HG02678 (cell line): Measurements from ENCODE around the gene SLC46A2.

Experiments
- ATAC-seq: cut with Tn5 transposase; IDR thresholded peaks from one replicate; pipeline ENCODE4 v1.9.1; 2021; ENCODE audit warnings: mild to moderate bottlenecking, moderate library complexity; ENCODE audit not compliant: unreplicated experiment

Gene SLC46A2

GRCh38 chr9:112861155-112861554, 29.5 kb downstream of the SLC46A2 start:
- ATAC-seq, result no peak

- no peak for ATAC-seq
These were observed 30.2 kb downstream of the SLC46A2 start for GRCh38 chr9:112860451-112860850.

GRCh38 chr9:112858625-112859147, 32.0 kb downstream of the SLC46A2 start:
- ATAC-seq, result peak; percentile 69

DNA sequence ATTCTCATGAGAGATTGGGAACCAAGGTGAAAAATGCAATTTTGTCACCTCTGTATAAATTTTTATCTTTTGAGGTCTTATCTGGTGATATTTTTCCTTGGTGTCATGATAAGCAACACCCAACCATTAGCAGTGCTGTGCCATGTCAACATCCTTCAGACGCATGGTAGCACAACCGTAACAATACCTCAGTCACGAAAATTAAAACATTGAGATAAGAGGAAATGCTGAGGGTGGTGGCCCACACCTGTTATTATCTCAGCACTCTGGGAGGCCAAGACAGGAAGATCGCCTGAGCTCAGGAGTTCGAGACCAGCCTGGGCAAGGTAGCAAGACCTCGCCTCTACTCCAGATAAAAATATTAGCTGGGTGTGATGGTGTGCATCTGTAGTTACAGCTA, 32.7 kb downstream of the SLC46A2 start:
- no peak for ATAC-seq

DNA sequence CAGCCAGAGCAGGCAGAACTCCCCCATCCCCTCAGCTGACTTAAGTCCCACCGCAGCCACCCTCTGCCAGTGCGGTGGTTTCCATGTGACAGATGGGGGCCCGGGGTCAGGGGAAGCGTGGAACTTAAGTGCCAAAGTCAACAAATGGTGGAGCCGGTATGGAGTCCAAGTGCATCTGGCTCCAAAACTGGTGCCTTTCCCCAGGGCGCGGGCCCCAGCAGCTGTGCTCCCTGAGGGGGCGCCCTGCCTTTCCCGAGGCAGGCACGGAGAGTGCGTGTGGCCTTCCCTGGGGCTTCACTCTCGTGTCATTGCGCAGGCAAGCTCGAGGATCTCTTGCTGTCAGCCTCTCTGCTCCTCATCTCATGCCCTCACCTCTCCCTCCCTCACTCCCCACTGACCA, 33.8 kb downstream of the SLC46A2 start:
- no peak for ATAC-seq

GRCh38 chr9:112856200-112856599, 34.5 kb downstream of the SLC46A2 start:
- ATAC-seq, result no peak

- ATAC-seq, result no peak
These were observed 36.0 kb downstream of the SLC46A2 start for GRCh38 chr9:112854657-112855056.

DNA sequence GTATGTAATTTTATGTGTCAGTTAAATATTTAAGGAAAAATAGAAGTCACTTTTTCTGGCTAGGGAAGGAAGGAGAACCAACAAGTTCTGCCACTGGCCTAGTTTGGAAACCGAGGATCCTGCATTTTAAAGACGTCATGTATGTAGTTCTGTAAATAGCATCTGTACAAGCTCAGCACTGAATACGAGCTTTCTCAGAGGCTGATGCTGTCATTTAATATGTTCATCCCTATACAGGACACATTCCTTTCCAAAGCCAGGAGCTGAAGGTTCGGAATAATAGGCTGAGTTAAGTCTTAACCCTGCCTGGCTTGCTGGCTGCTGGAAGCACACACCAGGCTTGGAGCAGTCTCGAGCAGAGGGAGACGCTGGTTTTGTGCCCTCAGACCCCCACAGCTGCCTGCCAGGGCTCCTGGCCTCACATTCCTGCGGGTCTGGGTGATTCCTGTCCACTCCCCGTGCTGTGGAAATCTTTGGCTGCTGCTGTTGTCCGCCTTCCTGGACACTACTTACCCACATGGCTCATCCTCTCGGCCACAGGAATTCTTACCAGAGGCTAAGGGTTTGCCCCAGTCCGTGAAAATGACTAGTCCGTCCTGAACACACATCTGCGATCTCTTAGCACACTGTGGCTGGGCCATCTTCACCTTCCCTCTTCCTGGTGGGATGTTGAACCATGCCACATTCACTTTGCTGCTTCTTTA, 36.6 kb downstream of the SLC46A2 start:
- no peak for ATAC-seq

GRCh38 chr9:112852741-112853504, 37.8 kb downstream of the SLC46A2 start:
- ATAC-seq, result no peak

- no peak for ATAC-seq
These were observed 39.8 kb downstream of the SLC46A2 start for GRCh38 chr9:112850840-112851239.

- no peak for ATAC-seq
These were observed 41.2 kb downstream of the SLC46A2 start for GRCh38 chr9:112849363-112849922.

GRCh38 chr9:112848316-112849151, 42.1 kb downstream of the SLC46A2 start:
- no peak for ATAC-seq

DNA sequence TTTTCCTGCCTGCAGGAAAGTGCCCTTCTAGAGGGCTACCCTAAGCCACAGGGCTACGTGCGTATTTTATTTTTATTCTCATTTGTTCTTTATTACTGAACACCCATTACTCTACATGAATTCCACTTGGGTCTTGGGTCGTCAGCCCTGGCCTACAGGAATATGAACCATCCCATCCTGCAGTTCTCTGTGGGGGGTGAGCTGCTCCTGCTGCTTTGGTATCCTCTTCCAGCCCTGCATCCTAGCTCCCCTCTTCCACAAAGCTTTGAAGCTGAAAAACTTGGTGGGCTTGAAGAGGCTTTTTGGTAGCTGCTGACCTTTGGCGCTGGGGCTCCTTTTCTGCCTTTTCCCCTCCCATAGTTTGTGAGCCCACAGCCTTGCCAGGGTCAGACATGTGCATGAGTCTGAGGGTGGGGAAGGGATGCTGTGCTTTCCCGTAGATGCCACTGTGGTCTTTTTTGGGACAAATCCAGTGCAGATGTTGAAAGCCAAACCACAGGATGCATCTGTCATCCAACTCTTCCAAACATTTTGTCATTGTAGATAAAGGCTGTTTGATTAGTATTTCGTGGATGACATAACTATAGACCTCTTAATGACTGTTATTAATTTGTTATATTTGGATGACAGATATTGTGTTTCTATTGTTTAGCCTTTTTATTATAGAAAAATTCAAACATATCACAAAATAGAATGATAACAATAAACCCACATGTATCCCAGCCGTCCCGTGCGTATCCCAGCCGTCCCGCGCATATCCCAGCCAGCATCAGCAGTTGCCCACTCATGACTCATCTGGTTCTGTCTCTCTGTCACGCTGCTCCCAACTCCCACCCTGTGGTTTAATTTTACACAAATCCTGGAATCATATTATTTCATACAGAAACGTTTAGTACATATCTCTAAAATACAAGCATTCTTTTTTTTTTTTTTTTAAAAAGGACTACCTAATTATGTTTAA, 43.9 kb downstream of the SLC46A2 start:
- no peak for ATAC-seq

- ATAC-seq, result peak; percentile 88
These were observed 45.7 kb downstream of the SLC46A2 start for GRCh38 chr9:112844771-112845542.

DNA sequence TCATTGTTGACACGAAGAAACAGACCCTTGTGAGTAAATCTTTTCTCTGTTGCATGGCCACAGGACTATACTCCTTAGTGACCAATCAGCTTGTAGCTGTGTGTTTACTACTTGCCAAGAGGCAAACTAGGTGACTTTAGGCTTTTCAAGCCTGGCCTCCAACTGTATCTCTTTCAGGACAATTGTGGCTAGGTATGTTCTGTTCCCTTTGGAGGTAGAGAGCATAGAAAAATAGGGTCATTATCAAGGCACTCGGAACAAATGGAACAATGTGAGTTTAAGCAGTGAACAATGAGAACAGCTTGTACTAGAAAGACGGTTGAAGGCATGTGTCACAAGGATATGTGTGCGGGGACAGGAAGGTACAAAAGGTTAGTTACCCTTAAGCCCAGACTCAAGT, 48.1 kb downstream of the SLC46A2 start:
- no peak for ATAC-seq

GRCh38 chr9:112841261-112841660, 49.4 kb downstream of the SLC46A2 start:
- ATAC-seq, result no peak

- no peak for ATAC-seq
These were observed 51.3 kb downstream of the SLC46A2 start for GRCh38 chr9:112839331-112839730.

- ATAC-seq, result no peak
These were observed 52.3 kb downstream of the SLC46A2 start for GRCh38 chr9:112838342-112838741.

GRCh38 chr9:112836394-112836793, 54.3 kb downstream of the SLC46A2 start:
- no peak for ATAC-seq
